SKM-1 treated with dmso at 0.1 percent for 144 hours (cell line): ENCODE results near the gene AARS1.
"Not testable (repeated sequence)": the region's sequence is repeated elsewhere in the genome, so short reads cannot be mapped to it uniquely, and the experiment has no call there.

Source experiments
- DNase-seq: peaks from one replicate; lab custom pipeline; 2025; ENCODE audit not compliant: unreplicated experiment; lab: John Stamatoyannopoulos, UW

AARS1 gene

DNA sequence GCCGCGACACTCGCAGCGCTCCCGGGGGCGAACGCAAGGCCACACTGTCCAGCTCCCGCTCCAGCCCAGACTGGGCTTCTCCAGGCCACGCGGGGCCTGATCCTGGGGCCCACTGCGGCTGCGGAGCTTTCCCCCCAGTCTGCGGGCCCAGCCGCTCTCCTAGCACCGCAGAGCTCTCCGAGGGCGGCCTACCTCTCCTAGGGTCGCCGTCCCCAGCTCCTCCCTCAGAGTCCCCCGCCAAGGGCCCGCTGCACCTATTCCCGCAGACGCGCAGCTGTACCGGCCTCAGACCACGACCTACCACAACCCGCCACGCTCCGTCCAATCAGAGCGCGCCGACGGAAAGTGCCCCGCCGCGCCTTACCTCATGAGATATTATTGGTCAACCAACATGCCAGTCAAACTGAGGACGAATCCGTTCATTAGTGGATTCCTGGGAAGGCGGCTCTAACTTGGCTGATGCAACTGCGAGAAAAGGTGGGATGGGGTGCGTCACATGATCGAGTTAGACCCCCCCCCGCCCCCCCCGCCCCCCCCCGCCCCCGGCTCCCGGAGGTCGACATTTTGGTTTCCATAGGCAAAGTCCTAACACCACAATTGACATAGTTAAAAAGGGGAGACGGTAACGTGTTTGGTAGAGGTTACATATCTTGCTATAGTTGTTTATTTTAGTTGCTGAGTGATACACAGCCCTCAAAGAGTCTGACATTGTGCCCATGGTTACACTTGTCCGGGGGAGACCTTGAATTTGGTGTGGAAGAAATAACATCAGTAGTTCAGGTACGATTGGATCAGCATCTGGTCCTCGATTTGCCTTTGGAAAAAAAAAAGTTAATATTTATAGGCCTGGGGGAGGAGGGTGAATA lies at the start of gene AARS1:
TSS of gene AARS1 (minus strand) at position 278 of the 866 bp plus-strand sequence. CDS start 6,743 bp downstream, outside the sequence.
- DNase-seq: peak; percentile 93

DNA sequence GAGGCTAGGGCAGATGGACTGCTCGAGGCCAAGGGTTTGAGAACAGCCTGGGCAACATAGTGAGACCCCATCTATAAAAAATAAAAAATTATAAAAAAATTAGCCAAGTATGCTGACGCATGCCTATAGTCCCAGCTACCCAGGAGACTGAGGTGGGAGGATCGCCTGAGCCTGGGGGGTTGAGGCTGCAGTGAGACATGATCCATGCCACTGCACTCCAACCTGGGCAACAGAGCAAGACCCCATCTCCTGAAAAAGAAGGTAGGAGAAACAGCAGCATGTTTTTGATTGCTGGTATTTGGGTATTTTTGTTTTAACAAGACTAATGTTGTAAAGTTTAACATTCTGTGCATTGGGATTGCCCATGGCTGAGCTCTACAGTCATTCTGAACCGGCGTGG lies 48.5 kb upstream of the AARS1 start:
- DNase-seq: no peak

DNA sequence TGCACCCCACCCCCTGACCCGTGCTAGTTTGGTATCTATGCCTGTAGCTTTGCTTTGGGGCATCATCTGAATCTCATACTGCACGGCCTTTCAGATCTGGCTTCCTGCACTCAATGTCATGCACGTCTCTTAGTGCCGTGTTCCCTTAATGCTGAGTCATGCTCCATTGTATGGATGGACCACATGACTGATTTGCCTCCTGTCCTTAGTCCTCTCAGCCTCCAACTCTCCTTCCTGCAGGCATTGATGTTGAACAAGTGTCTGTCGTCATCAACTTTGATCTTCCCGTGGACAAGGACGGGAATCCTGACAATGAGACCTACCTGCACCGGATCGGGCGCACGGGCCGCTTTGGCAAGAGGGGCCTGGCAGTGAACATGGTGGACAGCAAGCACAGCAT lies 43.4 kb upstream of the AARS1 start:
- not testable (repeated sequence) for DNase-seq

DNA sequence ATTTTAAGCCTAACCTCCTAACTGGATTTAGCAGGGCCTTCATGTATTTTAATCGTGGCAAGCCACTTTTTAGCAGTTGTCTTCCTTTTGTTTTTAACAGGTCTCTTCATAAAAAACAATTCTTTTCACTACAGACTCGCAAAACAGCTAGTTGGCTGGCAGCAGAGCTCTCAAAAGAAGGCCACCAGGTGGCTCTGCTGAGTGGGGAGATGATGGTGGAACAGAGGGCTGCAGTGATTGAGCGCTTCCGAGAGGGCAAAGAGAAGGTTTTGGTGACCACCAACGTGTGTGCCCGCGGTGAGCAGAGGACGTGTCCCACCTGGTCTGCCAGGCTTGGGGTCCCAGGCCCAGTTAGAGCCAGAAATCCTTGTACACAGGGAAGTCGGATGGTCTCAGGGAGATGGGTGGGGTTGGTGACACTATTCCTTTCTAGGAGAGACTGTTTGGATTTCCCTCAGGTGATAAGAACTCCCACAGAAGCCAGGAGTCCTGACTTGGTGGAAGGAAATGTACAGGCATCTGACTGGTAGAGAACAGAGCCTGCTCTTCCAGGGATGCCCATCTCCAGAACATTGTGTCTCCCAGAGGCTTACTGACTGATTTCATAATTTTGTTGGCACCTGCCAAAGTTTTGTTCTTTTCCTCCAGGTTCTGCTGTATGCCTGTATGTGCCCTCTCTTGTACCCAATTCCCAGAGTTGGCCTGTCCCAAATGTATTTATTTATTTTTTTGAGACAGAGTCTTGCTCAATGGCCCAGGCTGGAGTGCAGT lies 42.5 kb upstream of the AARS1 start:
- DNase-seq: no peak

DNA sequence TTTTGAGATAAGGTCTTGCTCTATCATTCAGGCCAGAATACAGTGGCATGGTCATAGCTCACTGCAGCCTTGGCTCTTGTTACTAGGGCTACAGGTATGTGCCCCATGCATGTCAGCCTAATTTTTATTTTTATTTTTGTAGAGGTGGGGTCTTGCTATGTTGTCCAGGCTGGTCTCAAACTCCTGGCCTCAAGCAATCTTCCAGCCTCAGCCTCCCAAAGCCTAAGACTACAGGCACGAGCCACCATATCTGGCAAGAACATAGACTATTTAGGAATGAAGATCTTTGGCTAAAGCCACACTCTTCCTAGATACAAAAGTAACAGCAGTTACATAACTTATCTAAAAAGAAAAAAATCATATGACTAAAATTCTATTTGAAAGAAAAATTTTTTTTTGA lies 41.8 kb upstream of the AARS1 start:
- DNase-seq: no peak

DNA sequence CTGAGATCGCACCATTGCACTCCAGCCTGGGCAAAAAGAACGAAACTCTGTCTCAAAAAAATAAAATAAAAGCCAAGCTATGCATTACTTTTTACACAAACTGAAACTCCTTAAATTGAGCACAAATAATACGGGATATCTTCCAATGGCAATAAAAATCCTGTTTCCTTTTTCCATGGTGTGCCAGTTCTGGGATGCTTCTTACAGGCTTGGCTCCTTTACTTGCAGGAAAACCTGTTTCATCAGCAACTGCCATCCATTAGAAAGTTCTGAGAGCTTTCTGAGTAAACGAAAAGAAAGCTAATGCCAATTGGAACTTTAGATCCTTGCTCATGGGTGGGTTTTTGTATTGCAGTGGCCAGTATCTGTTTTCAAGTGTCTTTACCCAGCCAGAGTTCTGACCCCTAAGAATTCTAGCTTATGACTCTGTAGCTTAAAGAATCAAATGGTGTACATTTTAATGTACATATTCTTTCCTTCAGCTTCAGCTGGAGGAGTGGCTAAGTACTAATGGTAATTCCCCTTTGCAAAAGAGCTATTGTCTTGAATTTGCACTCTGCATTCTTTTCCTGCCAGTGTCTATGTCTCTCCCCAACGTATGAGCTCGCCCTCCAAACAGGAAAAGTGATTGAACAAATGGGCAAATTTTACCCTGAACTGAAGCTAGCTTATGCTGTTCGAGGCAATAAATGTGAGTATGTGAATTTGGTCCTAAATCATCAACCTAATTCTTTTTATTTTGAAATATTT lies 35.9 kb upstream of the AARS1 start:
- no peak for DNase-seq

DNA sequence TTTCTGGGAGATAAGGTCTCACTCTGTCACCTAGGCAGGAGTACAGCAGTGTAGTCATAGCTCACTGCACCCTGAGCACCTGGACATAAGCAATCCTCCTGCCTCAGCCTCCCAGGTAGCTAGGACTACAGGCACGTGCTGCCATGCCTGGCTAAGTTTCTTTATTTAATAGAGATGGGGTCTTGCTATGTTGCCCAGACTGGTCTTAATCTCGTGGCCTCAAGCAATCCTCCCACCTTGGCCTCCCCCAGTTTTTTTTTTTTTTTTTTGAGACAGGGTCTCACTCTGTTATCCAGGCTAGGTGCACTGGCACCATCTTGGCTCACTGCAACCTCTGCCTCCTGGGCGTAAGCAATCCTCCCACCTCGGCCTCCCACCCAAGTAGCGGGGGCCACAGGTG lies 30.8 kb upstream of the AARS1 start:
- DNase-seq: no peak

DNA sequence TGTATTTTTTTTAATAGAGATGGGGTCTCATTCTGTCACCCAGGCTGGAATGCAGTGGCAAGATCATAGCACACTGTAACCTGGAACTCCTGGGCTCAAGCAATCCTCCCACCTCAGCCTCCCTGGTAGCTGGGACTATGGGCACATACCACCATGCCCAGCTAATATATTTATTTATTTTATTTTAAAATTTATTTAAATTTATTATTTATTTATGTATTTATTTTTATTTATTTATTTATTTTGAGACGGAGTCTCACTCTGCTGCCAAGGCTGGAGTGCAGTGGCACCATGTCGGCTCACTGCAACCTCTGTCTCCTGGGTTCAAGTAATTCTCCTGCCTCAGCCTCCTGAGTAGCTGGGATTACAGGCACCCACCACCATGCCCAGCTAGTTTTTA lies 18.4 kb upstream of the AARS1 start:
- DNase-seq: not testable (repeated sequence)

DNA sequence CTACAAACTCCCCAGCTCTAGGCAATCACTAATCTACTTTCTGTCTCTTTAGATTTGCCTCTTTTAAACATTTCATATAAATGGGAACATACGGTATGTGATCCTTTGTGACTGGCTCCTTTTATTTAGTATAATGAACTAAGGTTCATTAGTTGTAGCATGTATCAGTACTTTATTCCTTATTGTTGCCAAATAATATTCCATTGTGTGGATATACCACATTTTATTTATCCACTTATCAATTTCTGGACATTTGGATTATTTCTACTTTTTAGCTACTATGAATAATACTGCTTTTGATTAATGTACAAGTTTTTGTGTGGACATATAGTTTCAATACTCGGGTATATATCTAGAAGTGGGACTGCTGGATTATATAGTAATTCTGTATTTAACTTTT lies 17.6 kb upstream of the AARS1 start:
- no peak for DNase-seq

DNA sequence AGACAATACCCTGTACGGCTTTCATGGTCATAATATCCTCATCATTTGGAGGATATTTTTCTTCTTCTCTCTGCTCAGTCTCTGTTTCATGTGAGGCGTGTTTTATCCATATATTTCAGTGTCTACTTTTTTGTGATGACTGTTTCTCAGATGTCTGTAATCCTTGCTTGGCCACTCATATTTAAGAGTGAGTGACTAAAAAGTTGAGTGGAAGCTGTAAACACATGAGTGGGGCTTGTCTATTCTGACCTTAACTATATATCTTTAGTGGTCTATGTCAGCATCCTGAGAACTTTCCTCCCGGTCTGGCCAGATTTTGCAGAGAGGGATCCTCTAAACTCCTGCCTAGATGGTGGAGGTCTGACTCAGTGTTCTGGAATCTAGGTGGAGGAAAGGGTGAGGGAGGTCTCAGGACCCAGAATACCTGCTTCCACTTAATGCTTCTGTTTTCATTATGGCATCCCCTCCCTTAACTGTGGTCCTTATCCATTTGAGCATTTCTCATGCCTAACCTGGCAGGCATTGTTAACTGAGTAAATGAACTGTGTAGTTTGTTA lies 15.7 kb upstream of the AARS1 start:
- no peak for DNase-seq

DNA sequence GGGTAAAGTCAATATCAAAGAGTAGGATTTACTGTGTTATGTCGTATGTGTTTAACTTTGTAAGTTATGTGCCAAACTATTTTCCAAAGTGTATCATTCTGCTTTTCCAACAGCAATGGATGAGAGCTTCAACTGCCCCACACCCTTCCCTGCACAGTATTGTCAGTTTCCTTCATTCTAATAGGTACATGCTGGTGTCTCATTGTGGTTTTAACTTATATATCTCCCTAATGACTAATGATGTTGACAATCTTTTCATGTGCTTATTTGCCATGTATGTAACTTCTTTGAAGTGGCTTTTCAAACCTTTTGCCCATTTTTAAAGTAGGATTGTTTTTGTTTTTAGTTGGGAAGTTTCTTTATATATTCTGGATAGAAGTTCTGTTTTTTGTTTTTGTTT lies 13.4 kb upstream of the AARS1 start:
- DNase-seq: no peak

DNA sequence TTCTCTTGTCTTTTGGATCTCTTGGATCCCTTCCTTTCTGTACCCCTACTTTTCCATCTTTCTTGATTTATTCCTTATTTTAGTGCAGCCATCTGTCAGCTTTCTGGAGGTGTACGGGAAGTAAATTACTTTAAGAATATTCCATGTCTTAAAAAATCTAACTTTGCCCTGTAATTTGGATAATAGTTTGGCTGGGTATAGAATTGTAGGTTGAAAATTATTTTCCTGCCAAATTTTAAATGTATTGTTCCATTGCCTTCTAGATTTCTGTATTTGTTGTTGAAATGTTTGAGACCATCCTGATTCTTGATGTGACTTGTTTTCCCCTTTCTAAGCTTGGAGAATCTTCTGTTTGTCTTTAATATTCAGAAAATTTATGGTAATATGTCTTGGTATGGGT lies 11.8 kb upstream of the AARS1 start:
- no peak for DNase-seq

DNA sequence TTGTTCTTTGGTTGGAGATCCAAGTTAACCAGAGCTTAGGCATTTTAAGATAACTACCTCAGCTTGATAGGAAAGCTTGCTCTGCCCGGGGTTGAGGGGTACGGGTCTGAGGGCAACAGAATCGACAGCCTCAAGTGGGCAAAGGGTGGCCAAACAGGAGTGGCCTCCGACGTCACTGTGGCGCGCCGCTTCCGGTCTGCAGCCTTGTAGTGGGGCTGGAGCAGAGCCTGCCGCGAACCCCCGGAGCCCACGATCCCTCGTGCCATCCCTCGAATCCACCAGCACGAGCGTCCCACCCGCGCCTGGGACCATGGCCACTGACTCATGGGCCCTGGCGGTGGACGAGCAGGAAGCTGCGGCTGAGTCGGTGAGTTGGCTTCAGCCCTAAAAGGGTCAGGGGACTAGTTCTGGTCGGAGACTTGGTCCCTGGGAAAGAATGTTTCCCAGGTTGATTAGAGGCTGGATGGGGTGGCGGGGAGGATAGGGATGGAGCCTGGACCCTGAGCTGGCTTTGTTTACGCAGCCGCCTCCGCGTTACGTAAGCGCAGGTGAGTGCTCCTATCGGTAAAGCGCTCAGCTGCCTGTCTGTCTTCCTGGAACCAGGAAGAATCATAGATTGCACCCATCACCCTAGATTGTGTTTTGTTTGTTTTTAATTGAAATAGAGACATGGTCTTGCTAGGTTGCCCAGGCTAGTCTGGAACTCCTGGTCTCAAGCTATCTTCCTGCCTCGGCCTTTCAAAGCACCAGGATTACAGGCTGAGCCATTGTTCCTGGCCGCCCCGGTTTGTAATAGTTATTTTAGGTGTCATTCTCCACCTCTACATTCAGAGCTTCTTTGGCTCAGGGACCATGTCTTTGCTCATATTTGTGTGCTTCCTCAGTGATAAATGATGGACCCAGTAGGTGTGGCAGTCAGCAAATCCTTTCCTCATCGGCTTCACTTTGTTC lies 10.0 kb upstream of the AARS1 start, which contains the start of gene DDX19B:
TSS of gene DDX19B (plus strand) at position 199 of the 951 bp plus-strand sequence. CDS start at position 311, 112 bp downstream.
- DNase-seq: no peak

DNA sequence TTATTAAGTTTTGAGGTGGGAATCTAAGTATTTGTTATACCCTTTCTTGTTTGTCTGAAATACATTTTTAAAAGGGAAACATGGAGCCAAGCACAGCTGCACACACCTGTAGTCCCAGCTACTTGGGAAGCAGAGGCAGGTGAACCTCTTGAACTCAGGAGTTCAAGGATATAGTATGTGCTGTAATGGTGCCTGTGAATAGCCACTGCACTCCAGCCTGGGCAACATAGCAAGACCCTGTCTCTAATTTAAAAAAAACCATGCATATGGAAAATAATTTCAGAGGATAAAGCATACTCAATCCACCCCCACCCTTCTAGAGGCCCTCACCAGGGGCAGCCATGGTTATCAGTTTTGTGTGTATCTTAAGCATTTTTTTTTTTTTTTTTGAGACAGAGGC lies 6.3 kb upstream of the AARS1 start:
- no peak for DNase-seq

DNA sequence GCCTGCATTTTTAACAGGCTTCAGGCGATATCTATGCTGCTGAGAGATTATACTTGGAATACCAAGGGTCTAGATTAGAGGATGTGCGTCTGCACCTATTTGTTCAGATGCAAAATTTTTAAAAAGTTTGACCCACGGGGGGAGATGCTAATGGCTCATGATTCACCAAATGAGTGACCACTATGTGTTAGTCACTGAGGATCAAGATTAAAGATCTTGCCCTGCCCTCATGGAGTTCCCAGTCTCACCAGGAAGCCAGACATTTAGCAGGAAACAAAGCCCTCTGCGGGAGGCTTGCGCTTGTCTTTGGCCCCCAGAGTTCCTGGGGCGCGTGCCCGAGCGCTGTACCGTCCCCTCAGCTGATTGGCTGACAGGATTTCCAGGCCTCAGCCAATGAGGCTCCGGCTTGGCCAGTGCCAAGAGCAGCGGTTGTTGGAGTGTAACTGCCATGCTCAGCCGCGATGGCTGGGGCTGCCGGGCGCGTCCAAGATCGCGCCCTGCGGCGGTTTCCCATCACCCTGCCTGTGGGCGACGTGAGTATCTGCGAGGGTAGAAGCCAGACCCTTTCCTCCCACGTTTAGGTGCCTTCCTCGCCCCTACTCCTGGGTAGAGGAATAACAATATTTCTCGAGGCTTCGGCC lies 5.2 kb upstream of the AARS1 start:
- DNase-seq: no peak

DNA sequence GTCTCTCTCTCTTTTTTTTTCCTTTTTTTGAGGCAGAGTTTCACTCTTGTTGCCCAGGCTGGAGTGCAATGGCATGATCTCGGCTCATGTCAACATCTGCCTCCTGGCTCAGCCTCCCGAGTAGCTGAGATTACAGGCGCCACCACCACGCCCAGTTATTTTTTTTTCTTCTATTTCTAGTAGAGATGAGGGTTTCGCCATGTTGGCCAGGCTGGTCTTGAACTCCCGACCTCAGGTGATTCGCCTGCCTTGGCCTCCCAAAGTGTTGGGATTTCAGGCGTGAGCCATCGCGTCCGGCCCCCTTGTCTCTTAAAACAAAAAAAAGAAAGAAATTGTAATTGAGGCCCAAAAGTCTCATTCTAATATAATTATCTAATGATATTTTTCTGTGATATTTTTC lies 2.8 kb upstream of the AARS1 start:
- not testable (repeated sequence) for DNase-seq

DNA sequence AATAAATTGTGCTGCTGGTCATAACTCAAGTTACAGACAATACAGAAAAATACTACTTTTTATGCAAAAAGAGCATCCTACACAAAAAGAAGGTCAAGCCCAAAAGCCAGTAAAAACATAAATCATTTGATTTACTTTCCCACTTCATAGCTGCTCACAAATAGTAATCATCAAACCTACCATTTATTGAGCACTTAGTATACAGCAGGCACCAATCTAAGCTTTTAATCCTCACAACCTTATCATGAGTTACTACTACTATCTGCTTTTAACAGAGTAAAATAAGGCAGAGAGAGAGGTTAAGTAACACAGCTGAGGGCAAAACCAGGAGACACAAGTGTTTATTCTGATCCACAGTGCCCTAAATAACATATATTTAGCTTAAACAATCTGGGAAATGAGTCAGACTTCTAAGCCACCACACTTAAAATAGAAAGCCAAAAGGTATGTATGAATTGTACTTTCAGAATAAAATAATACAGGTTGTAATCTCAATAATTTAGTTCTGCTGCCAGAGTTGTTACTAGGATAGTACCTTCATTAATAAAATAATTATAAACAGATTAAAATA lies 1.7 kb upstream of the AARS1 start:
- DNase-seq: no peak

DNA sequence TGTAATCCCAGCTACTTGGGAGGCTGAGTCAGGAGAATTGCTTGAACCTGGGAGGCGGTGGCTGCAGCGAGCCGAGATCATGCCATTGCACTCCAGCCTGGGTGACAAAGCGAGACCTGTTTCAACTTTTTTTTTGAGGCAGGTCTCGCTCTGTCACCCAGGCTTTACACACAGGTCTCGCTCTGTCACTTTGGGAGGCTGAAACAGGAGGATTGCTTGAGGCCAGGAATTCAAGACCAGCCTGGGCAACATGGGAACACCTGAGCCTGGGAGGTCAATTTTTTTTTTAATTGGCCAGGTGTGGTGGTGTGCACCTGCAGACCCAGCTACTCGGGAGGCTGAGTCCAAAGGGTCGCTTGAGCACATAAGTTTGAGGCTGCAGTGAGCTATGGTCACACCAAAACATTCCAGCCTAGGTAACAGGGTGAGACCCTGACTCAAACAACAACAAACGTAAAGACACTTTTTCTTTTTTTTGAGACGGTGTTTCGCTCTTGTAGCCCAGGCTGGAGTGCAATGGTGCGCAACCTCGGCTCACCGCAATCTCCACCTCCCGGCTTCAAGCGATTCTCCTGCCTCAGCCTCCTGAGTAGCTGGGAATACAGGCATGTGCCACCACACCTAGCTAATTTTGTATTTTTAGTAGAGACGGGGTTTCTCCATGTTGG lies 1.9 kb downstream of the AARS1 start:
- not testable (repeated sequence) for DNase-seq

DNA sequence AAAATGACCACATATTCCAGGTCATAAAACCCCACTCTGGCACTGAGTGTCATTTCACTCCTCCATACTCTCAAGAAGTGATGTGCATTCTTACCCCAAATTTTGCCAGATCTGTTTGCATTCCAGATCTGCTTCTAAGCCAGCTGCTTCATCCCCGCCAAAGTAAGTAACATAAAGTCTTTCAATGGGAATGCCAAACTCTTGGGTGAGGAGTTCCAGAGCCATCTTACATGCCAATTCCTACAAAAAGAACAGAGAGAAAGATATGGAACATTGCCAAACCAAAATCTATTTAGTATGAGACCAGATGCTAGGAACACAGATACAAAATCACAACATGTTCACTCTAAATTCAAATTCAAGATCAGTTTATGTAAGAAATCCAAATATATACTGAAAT lies 12.9 kb downstream of the AARS1 start:
- no peak for DNase-seq
